Endothelial cell of umbilical vein (primary cell): ENCODE data around the gene MYH10. TPM values are rescaled to one million over a fixed set of nuclear protein-coding genes. Genes with fewer than 3 reads are reported as not detected.

Source experiments
- BruUV-seq: library from RNA; stranded (reverse); fragments of 400-500 nt; replicated peaks from 2 replicates; lab custom pipeline; 2021; lab: Mats Ljungman, UMichigan
- CTCF ChIA-PET: fragments of 300-600, 350-600 bp; sonication (Branson Sonifier 250); formaldehyde crosslinking; loops from one replicate; lab custom pipeline; 2021; ENCODE audit warnings: antibody characterized with exemption, inconsistent platforms; lab: Charles Lee
- POLR2A ChIA-PET: fragments of 300-600, 350-600 bp; sonication (Branson Sonifier 250); formaldehyde crosslinking; loops from one replicate; lab custom pipeline; 2021; ENCODE audit warnings: antibody characterized with exemption, inconsistent platforms; lab: Charles Lee
- DNase-seq: peaks from one replicate; pipeline ENCODE4 v3.0.0-alpha.2; 2011; ENCODE audit warnings: low read depth, low spot score
- FAIRE-seq: peaks from 2 replicates; lab custom pipeline; 2011; peaks lifted over from hg19 to GRCh38; lab: Jason Lieb, UNC
- H2AFZ ChIP-seq: 2 replicates; pipeline ENCODE4 v1.6.0; 2012; ENCODE audit warnings: low read depth, low read length, control low read depth, inconsistent platforms
- H3K27ac ChIP-seq: 2 replicates; pipeline ENCODE4 v1.5.1; 2011; ENCODE audit warnings: low read depth, mild to moderate bottlenecking, control low read depth, low read length, moderate library complexity; ENCODE audit not compliant: insufficient read depth
- H3K27me3 ChIP-seq, 2 experiments: 2 replicates each; pipeline versions ENCODE4 v1.6.0 to v1.6.1; 2011; ENCODE audit warnings: low read length in 2 of 2, mixed read lengths in 1 of 2; ENCODE audit not compliant: control insufficient read depth in 2 of 2, insufficient read depth in 2 of 2
- H3K36me3 ChIP-seq, 2 experiments: 2 replicates in 1 of 2; 3 replicates in 1 of 2; pipeline ENCODE4 v1.5.1; 2011; ENCODE audit warnings: low read length in 2 of 2, mild to moderate bottlenecking in 1 of 2, moderate library complexity in 1 of 2; ENCODE audit not compliant: control insufficient read depth in 2 of 2, insufficient read depth in 2 of 2; ENCODE audit errors: extremely low read depth in 1 of 2
- H3K4me1 ChIP-seq: 3 replicates; pipeline ENCODE4 v1.5.1; 2011; ENCODE audit warnings: mild to moderate bottlenecking, low read length; ENCODE audit not compliant: control insufficient read depth, insufficient read depth; ENCODE audit errors: extremely low read depth
- H3K4me2 ChIP-seq: 2 replicates; pipeline ENCODE4 v1.6.1; 2011; ENCODE audit warnings: low read length, control low read depth, mixed read lengths; ENCODE audit not compliant: insufficient read depth
- H3K4me3 ChIP-seq, 3 experiments: fragments of 200-600 bp in 1 of 3; sonication (generic), shearing (Covaris generic) in 1 of 3; replicated peaks in 1 of 3; 2 replicates each; pipeline ENCODE4 v1.5.1; 2011 to 2016; ENCODE audit warnings: control low read depth in 3 of 3, low read length in 3 of 3, mild to moderate bottlenecking in 2 of 3, inconsistent platforms in 1 of 3, low read depth in 1 of 3, moderate library complexity in 1 of 3; ENCODE audit not compliant: insufficient read depth in 1 of 3
- H3K79me2 ChIP-seq: 2 replicates; pipeline ENCODE4 v1.6.0; 2012; ENCODE audit warnings: low read length, inconsistent platforms; ENCODE audit not compliant: control insufficient read depth, insufficient read depth
- H3K9ac ChIP-seq: replicated peaks from 2 replicates; pipeline ENCODE3; 2011; ENCODE audit warnings: low read length, control low read depth; ENCODE audit not compliant: insufficient read depth; ENCODE audit errors: extremely low read depth
- H3K9me1 ChIP-seq: replicated peaks from 3 replicates; pipeline ENCODE4 v1.6.0; 2011; ENCODE audit warnings: mild to moderate bottlenecking, low read length; ENCODE audit not compliant: control insufficient read depth, insufficient read depth; ENCODE audit errors: extremely low read depth
- H3K9me3 ChIP-seq: replicated peaks from 2 replicates; pipeline ENCODE4 v1.5.1; 2012; ENCODE audit warnings: low read length, inconsistent platforms; ENCODE audit not compliant: control insufficient read depth, insufficient read depth
- H4K20me1 ChIP-seq: replicated peaks from 2 replicates; pipeline ENCODE3; 2011; ENCODE audit warnings: mild to moderate bottlenecking, low read length; ENCODE audit not compliant: control insufficient read depth, insufficient read depth; ENCODE audit errors: extremely low read depth
- EZH2 ChIP-seq: IDR thresholded peaks from 2 replicates; pipeline ENCODE4 v1.6.1; 2012; ENCODE audit warnings: borderline replicate concordance, low read depth, mild to moderate bottlenecking, moderate library complexity, low read length, inconsistent platforms; ENCODE audit not compliant: severe bottlenecking
- FOS ChIP-seq: IDR thresholded peaks from 2 replicates; pipeline ENCODE4 v1.6.1; 2011; ENCODE audit warnings: mild to moderate bottlenecking, low read length, moderate library complexity, borderline replicate concordance; ENCODE audit not compliant: insufficient read depth
- GATA2 ChIP-seq: IDR thresholded peaks from 2 replicates; pipeline ENCODE4 v1.7.0; 2011; ENCODE audit warnings: low read depth, mild to moderate bottlenecking, moderate library complexity, mixed read lengths, low read length; ENCODE audit not compliant: insufficient read length, insufficient read depth
- JUN ChIP-seq: IDR thresholded peaks from 2 replicates; pipeline ENCODE4 v1.6.1; 2011; ENCODE audit warnings: borderline replicate concordance, low read depth; ENCODE audit not compliant: insufficient read length, insufficient read depth
- MYC ChIP-seq: IDR thresholded peaks from one replicate; pipeline ENCODE4 v1.6.1; 2011; ENCODE audit warnings: mild to moderate bottlenecking, low read depth, low read length
- POLR2A ChIP-seq: IDR thresholded peaks from 2 replicates; pipeline ENCODE4 v1.6.1; 2012; ENCODE audit warnings: low read depth, mild to moderate bottlenecking, control low read depth, low read length
- POLR2AphosphoS5 ChIP-seq: IDR thresholded peaks from 2 replicates; pipeline ENCODE4 v1.6.1; 2012; ENCODE audit warnings: low read depth, mild to moderate bottlenecking, control low read depth, low read length, moderate library complexity; ENCODE audit not compliant: insufficient read depth
- dilution Hi-C: fragments of 300-500 bp; cut with MboI; formaldehyde crosslinking; loops from one replicate; pipeline ENCODE4 v1.15.0; 2019; ENCODE audit warnings: low sequenced_read_pairs; ENCODE audit not compliant: extremely low pct_ligation_motif_present
- intact Hi-C: fragments of 100-400 bp; cut with micrococcal nuclease; formaldehyde crosslinking; loops from one replicate; pipeline ENCODE4 v1.10.0; 2022
- polyA plus RNA-seq, 4 experiments: library from polyadenylated mRNA; depleted of rRNA in 3 of 4; stranded (reverse) in 3 of 4; unstranded in 1 of 4; fragments of >200 nt; gene quantifications; 2 replicates each; pipeline versions ENCODE4 v1.2.1 to v1.2.3, GENCODE V29; 2011 to 2012; ENCODE audit warnings: missing spikeins in 1 of 4
- total RNA-seq: library from RNA; stranded (reverse); gene quantifications from 2 replicates; pipeline ENCODE4 v1.2.3, GENCODE V29; 2021
- TF ChIP-seq, protein P1 (sequence below): IDR thresholded peaks from 2 replicates; pipeline ENCODE4 v1.6.1; 2011; ENCODE audit not compliant: insufficient read depth, insufficient read length
- TF ChIP-seq, protein P2 (sequence below), 2 donors: IDR thresholded peaks; 1 replicate in 1 of 2; 2 replicates in 1 of 2; pipeline ENCODE4 v1.5.1; 2011; ENCODE audit warnings: low read length in 2 of 2, mild to moderate bottlenecking in 2 of 2, moderate library complexity in 2 of 2, control low read depth in 1 of 2, inconsistent platforms in 1 of 2, low read depth in 1 of 2; ENCODE audit not compliant: insufficient read depth in 1 of 2; ENCODE audit errors: extremely low read depth in 1 of 2

The MYH10 gene
- total and polyA plus RNA-seq, 2 donors (not counting 3 experiments of a cell fraction or from before 2014, with no cell fraction given), result 73.4 to 232 TPM

- Histone ChIP-seq H3K9me1 (no peaks in the 10 kb centered on the region), H3K9me3 (no peaks in the 10 kb centered on the region), H4K20me1 (no peaks in the 10 kb centered on the region), H3K4me1 (no peaks in the 10 kb centered on the region), H3K27me3 (no peaks in the 10 kb centered on the region), H3K79me2 (no peaks in the 10 kb centered on the region), H3K27ac (no peak overlapping the region), H2AFZ (no peak overlapping the region), H3K9ac (no peak overlapping the region), H3K4me2 (no peak overlapping the region), H3K36me3 (peaks cover 5 to 43% of the 10 kb centered on the region in 2 experiments), H3K4me3 (no peak overlapping the region)
- ChIA-PET POLR2A (no interaction called here), CTCF (interaction anchor here (1.0 to 1.3 kb wide), 3 partner anchors 13 to 249 kb away, joined by 3 read pairs; no protein-coding TSS in a partner anchor)
- TF ChIP-seq, protein P1, sequence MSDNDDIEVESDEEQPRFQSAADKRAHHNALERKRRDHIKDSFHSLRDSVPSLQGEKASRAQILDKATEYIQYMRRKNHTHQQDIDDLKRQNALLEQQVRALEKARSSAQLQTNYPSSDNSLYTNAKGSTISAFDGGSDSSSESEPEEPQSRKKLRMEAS, result no peak
- TF ChIP-seq FOS, result no peak
- no peak for TF ChIP-seq EZH2
- TF ChIP-seq GATA2, result no peak
- no peak for TF ChIP-seq JUN
- TF ChIP-seq, protein P2, sequence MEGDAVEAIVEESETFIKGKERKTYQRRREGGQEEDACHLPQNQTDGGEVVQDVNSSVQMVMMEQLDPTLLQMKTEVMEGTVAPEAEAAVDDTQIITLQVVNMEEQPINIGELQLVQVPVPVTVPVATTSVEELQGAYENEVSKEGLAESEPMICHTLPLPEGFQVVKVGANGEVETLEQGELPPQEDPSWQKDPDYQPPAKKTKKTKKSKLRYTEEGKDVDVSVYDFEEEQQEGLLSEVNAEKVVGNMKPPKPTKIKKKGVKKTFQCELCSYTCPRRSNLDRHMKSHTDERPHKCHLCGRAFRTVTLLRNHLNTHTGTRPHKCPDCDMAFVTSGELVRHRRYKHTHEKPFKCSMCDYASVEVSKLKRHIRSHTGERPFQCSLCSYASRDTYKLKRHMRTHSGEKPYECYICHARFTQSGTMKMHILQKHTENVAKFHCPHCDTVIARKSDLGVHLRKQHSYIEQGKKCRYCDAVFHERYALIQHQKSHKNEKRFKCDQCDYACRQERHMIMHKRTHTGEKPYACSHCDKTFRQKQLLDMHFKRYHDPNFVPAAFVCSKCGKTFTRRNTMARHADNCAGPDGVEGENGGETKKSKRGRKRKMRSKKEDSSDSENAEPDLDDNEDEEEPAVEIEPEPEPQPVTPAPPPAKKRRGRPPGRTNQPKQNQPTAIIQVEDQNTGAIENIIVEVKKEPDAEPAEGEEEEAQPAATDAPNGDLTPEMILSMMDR (IDR thresholded peaks at IDR 0.05; ENCODE audit: extremely low read depth in 1 of 2, insufficient read depth in 1 of 2, low read depth in 1 of 2, low read length in 2 of 2), result no peak
- no peak for TF ChIP-seq MYC
- no peak for TF ChIP-seq POLR2A
- TF ChIP-seq POLR2AphosphoS5, result no peak
- DNase-seq, result no peak
- intact Hi-C loops (no loop called here), dilution Hi-C loops (no loop called here)
- no peak for FAIRE-seq
- no TSS peak for BruUV-seq
Observed at GRCh38 chr17:8537734-8538133, 92.8 kb downstream of the MYH10 start.
